ENCODE measurements around the gene NVL.

The NVL gene

DNA sequence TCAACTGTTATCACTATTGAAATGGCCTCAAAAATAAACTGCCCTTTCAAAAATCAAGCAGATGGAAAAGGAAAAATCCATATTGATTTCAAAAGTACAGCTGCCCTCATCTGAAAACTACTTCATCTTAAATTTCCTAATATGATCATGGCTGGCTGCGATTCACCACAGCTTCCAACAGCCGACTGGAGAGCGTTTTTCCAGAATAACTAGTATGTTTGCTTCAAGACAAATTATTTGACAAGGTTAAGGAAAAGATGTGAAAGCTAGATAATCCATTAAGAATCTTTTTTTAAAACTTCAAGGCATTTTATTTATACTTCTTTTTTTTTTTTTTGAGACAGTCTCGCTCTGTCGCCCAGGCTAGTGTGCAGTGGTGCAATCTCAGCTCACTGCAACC is 151.1 kb downstream of the NVL start:
- CTCF ChIA-PET: interaction anchor here (0.7 to 1.9 kb wide), 2 partner anchors 26 to 883 kb away, joined by 7 to 11 read pairs; no protein-coding TSS in a partner anchor
- no peaks in the 10 kb centered on the region for H3K36me3 ChIP-seq (ENCODE audit: control insufficient read depth in 2 of 2, insufficient read depth in 1 of 2, low read length in 2 of 2)
- no peak overlapping the region for H3K4me3 ChIP-seq (ENCODE audit: low read depth, low read length)
- no peak overlapping the region for H3K27ac ChIP-seq (ENCODE audit: extremely low read depth, low read depth, low read length)
- no peak for TF ChIP-seq ZNF248 (tag by site-specific recombination; IDR thresholded peaks at IDR 0.05)
- no peak for TF ChIP-seq HOXD13 (CRISPR knock-in tag; IDR thresholded peaks at IDR 0.05; ENCODE audit: borderline replicate concordance)
- no peak for TF ChIP-seq ZNF48 (tag by site-specific recombination; IDR thresholded peaks at IDR 0.05)
- no peak for TF ChIP-seq GLI4 (tag by site-specific recombination; IDR thresholded peaks at IDR 0.05)
- no peak for TF ChIP-seq ZBTB8A (tag by site-specific recombination; IDR thresholded peaks at IDR 0.05)
- no peak for TF ChIP-seq ZNF704 (tag by site-specific recombination; IDR thresholded peaks at IDR 0.05)
- no peak for TF ChIP-seq OSR2 (tag by site-specific recombination; IDR thresholded peaks at IDR 0.05)
- no peak for TF ChIP-seq KLF17 (tag by site-specific recombination; IDR thresholded peaks at IDR 0.05)
- TF ChIP-seq ZNF843 (tag by site-specific recombination; IDR thresholded peaks at IDR 0.05): no peak
- POLR2A ChIA-PET: interaction anchor here (0.7 to 1.0 kb wide), 2 partner anchors 8 to 9 kb away, joined by 3 to 4 read pairs; no protein-coding TSS in a partner anchor
- no peaks in the 10 kb centered on the region for H3K4me1 ChIP-seq (ENCODE audit: control insufficient read depth, insufficient read depth, low read length)
- H3K9me3 ChIP-seq (ENCODE audit: control insufficient read depth, insufficient read depth, low read depth, low read length): no peaks in the 10 kb centered on the region

DNA sequence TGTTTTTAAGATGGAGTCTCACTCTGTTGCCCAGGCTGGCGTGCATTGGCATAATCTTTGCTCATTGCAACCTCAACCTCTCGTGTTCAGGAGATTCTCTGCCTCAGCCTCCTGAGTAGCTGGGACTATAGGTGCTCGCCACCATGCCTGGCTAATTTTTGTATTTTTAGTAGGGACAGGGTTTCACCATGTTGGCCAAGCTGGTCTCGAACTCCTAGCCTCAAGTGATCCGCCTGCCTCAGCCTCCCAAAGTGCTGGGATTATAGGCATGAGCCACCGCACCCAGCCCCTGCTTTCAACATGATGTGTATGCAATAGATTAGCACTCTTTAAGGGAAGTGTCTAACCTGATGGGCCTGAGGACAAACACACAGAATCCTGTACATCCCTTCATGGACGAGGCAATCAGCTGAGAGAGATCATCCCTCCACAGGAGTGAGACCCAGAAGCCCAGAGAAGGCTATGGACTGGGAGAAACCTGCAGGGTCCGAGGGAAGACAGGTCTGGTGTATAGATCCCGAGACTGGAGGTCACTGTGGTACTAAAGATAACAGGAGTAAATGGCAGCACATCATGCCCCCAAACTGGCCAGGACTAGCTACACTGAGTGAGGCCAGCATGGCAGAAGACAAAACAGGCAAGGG is 152.5 kb downstream of the NVL start:
- CTCF ChIA-PET: interaction anchor here (0.6 kb wide), 2 partner anchors 9 to 31 kb away, joined by 3 read pairs; no protein-coding TSS in a partner anchor
- H3K4me1 ChIP-seq (ENCODE audit: control insufficient read depth, insufficient read depth, low read length): no peaks in the 10 kb centered on the region

More for the DNA sequence above, 152.5 kb downstream of the NVL start:
- TF ChIP-seq TRIM28 (IDR thresholded peaks at IDR 0.05; ENCODE audit: borderline replicate concordance, low read length): no peak
- peak; percentile 73 for TF ChIP-seq ZBTB17 (tag by site-specific recombination; IDR thresholded peaks at IDR 0.05)
- no peak overlapping the region for H3K4me3 ChIP-seq (ENCODE audit: low read depth, low read length)
- H3K36me3 ChIP-seq (ENCODE audit: control insufficient read depth in 2 of 2, insufficient read depth in 1 of 2, low read length in 2 of 2): no peaks in the 10 kb centered on the region
- no peaks in the 10 kb centered on the region for H3K9me3 ChIP-seq (ENCODE audit: control insufficient read depth, insufficient read depth, low read depth, low read length)
- POLR2A ChIA-PET: interaction anchor here (0.6 kb wide), 1 partner anchor 35 kb away, joined by 5 read pairs; no protein-coding TSS in a partner anchor
- H3K27ac ChIP-seq (ENCODE audit: extremely low read depth, low read depth, low read length): no peak overlapping the region

Data from HEK293 (cell line).